ENCODE measurements around the gene ARL4D. TPM values are rescaled to one million over a fixed set of nuclear protein-coding genes. Genes with fewer than 3 reads are reported as not detected.

ARL4D gene
- total and polyA plus RNA-seq, 2 of the 4 experiments (the other 2 are of a cell fraction): 12.5 to 30.7 TPM

DNA sequence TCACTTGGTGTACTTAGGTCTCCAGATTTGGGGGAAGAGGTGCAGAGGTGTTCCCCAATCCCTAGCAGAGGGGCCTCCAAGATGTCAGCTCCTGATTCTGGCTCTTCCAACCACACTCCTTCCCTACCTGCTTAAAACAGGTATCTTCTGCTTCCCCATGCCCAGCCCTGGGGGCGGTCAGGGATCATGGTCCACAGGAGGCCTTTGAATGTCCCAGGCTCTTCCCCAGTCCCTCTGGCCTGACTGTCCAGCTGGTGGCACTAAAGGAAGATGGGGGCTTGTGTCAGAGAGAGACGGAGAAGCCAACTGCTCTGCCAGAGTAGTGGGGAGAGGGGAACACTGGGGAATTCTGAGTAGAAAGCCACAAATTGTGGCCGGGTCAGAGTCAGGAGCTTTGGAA lies 3.8 kb downstream of the ARL4D start:
- Histone ChIP-seq H4K20me1 (ENCODE audit: insufficient read depth, low read length) (peaks cover 10% of the 10 kb centered on the region; the same call in 1 of the 2 replicates), H2BK5ac (ENCODE audit: low read depth, low read length, poor library complexity, severe bottlenecking) (no peak overlapping the region), H3K18ac (ENCODE audit: low read depth, low read length) (no peak overlapping the region), H3K4me3 (ENCODE audit: insufficient read depth, low read depth, low read length) (no peak overlapping the region), H3K56ac (ENCODE audit: extremely low read depth, insufficient read depth, low read length) (no peak overlapping the region), H2AFZ (replicated peaks; ENCODE audit: low read length, poor library complexity) (no peak overlapping the region), H3K23ac (ENCODE audit: low read depth, low read length) (no peak overlapping the region), H3K36me3 (ENCODE audit: control insufficient read depth, insufficient read depth, low read length) (peaks cover 11% of the 10 kb centered on the region; the same call in 1 of the 2 replicates), H2AK5ac (ENCODE audit: low read depth, low read length) (0 out of 2 replicates have a peak overlapping the region, but pooled peaks have one; percentile 81), H3K14ac (replicated peaks; ENCODE audit: low read depth, low read length) (no peak overlapping the region), H3K79me1 (ENCODE audit: low read depth in 1 of 2, low read length in 2 of 2) (peaks cover 24 to 46% of the 10 kb centered on the region in 2 experiments), H3K9ac (ENCODE audit: low read depth, low read length) (no peak overlapping the region), H3K4ac (ENCODE audit: low read depth, low read length) (peak overlapping the region; percentile 63; the same call in 1 of the 2 replicates), H2BK20ac (ENCODE audit: low read depth, low read length) (no peak overlapping the region), H3K27me3 (ENCODE audit: control insufficient read depth, insufficient read depth, low read length) (no peaks in the 10 kb centered on the region), H3K4me1 (ENCODE audit: control insufficient read depth, insufficient read depth, low read length) (peaks cover 24% of the 10 kb centered on the region), H3K27ac (ENCODE audit: insufficient read depth, low read length) (no peak overlapping the region), H3K4me2 (ENCODE audit: low read depth, low read length) (no peak overlapping the region), H2BK120ac (ENCODE audit: low read depth, low read length) (no peak overlapping the region), H4K8ac (ENCODE audit: low read depth in 2 of 2, low read length in 2 of 2) (no peak overlapping the region), H3K9me3 (ENCODE audit: control insufficient read depth, insufficient read depth, low read length) (no peaks in the 10 kb centered on the region), H4K91ac (ENCODE audit: insufficient read depth, low read depth, low read length) (no peak overlapping the region), H2BK15ac (ENCODE audit: low read depth, low read length) (no peak overlapping the region), H3K9me1 (ENCODE audit: insufficient read depth, low read length) (peaks cover 24% of the 10 kb centered on the region), H4K5ac (ENCODE audit: low read depth, low read length) (no peak overlapping the region), H2AK9ac (replicated peaks; ENCODE audit: low read depth, low read length, poor library complexity) (peak overlapping the region; percentile 52)
- WGBS, 2 experiments (ENCODE audit: extremely low coverage in 2 of 2, insufficient read length in 1 of 2): no CpG with 5 or more reads among the region's 3 CpGs
- DNase-seq: no peak
- ATAC-seq (ENCODE audit: low read depth): no peak
- dilution Hi-C loops (cut with HindIII; ENCODE audit: low sequenced_read_pairs, unreplicated experiment): no loop called here
- ChIA-PET POLR2A (ENCODE audit: unreplicated experiment) (no interaction called here), CTCF (interaction anchor here (1.5 kb wide), 1 partner anchor 8 kb away, joined by 9 read pairs; no protein-coding TSS in a partner anchor)
- no TSS peak for BruUV-seq (replicated peaks)
- intact Hi-C loops (cut with micrococcal nuclease): no loop called here
- no peak for TF ChIP-seq RCOR1 (IDR thresholded peaks at IDR 0.05; ENCODE audit: insufficient replicate concordance, low read length)
- no peak for TF ChIP-seq SMC3 (IDR thresholded peaks at IDR 0.05; ENCODE audit: low read depth, low read length)
- no peak for TF ChIP-seq NFE2L2 (IDR thresholded peaks at IDR 0.05; ENCODE audit: low read depth, low read length)
- no peak for TF ChIP-seq USF2 (IDR thresholded peaks at IDR 0.05; ENCODE audit: low read depth, low read length)
- TF ChIP-seq, protein P1, sequence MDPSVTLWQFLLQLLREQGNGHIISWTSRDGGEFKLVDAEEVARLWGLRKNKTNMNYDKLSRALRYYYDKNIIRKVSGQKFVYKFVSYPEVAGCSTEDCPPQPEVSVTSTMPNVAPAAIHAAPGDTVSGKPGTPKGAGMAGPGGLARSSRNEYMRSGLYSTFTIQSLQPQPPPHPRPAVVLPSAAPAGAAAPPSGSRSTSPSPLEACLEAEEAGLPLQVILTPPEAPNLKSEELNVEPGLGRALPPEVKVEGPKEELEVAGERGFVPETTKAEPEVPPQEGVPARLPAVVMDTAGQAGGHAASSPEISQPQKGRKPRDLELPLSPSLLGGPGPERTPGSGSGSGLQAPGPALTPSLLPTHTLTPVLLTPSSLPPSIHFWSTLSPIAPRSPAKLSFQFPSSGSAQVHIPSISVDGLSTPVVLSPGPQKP (IDR thresholded peaks at IDR 0.05; ENCODE audit: borderline replicate concordance, low read depth, low read length): no peak
- TF ChIP-seq MAFK (IDR thresholded peaks at IDR 0.05; ENCODE audit: low read depth, low read length): no peak
- TF ChIP-seq CTCF (conservative IDR thresholded peaks at IDR 0.05; ENCODE audit: low read depth, low read length): no peak
- in situ Hi-C loops (cut with MboI; ENCODE audit: low sequenced_read_pairs): no loop called here
